Prostate gland (tissue), 2 donors: ENCODE data around the gene DDI2. TPM values are rescaled to one million over a fixed set of nuclear protein-coding genes. Genes with fewer than 3 reads are reported as not detected.
A peak's percentile ranks its signal among the peaks of the same experiment; 100 is the strongest.
"Not testable (repeated sequence)": the region's sequence is repeated elsewhere in the genome, so short reads cannot be mapped to it uniquely, and the experiment has no call there.

Experiments used
- DNase-seq: peaks from one replicate; pipeline ENCODE4 v3.0.0-alpha.2; 2019; ENCODE audit warnings: low spot score
- H3K27ac ChIP-seq, 2 donors: fragments of 200-600 bp; sonication (generic); 2 replicates each; pipeline ENCODE4 v1.5.1; 2017 to 2019
- H3K27me3 ChIP-seq: fragments of 200-600 bp; sonication (generic); replicated peaks from 2 replicates; pipeline ENCODE4 v1.5.1; 2019; ENCODE audit not compliant: insufficient read depth
- H3K36me3 ChIP-seq, 2 donors: fragments of 200-600 bp; sonication (generic); 1 replicate in 1 of 2; 2 replicates in 1 of 2; pipeline versions ENCODE4 v1.5.1 to v1.8.1; 2017 to 2019
- H3K4me1 ChIP-seq: fragments of 200-600 bp; sonication (generic); replicated peaks from 2 replicates; pipeline ENCODE4 v1.5.1; 2019
- H3K4me3 ChIP-seq, 2 donors: fragments of 200-600 bp; sonication (generic); 2 replicates each; pipeline ENCODE4 v1.5.1; 2017 to 2019
- H3K9me3 ChIP-seq: fragments of 200-600 bp; sonication (generic); 2 replicates; pipeline ENCODE4 v1.5.1; 2017
- POLR2A ChIP-seq: fragments of 450-650 bp; IDR thresholded peaks from one replicate; pipeline ENCODE4 v1.6.1; 2016; ENCODE audit warnings: antibody characterized with exemption, mild to moderate bottlenecking
- POLR2AphosphoS5 ChIP-seq: sonication (generic); formaldehyde crosslinking; IDR thresholded peaks from one replicate; pipeline ENCODE4 v1.6.1; 2017; ENCODE audit warnings: antibody characterized with exemption
- WGBS: methylation state at CpG from one replicate; pipeline ENCODE4 v1.1.5; 2018; 5-methylcytosine and 5-hydroxymethylcytosine counted together
- intact Hi-C: fragments of 100-400 bp; cut with DNase I; formaldehyde crosslinking; loops from one replicate; pipeline ENCODE4 v1.14.2; 2022
- total RNA-seq, 2 donors: library from RNA; depleted of rRNA; stranded (reverse); fragments of >200 nt; gene quantifications; one replicate each; pipeline ENCODE4 v1.1.0, GENCODE V29; 2016
- TF ChIP-seq, protein P1 (sequence below), 4 experiments: fragments of 200-600 bp in 2 of 4; fragments of 450-650 bp in 2 of 4; sonication (generic) in 2 of 4; IDR thresholded peaks; 1 replicate in 3 of 4; 2 replicates in 1 of 4; pipeline ENCODE4 v1.5.1; 2016 to 2019; ENCODE audit warnings: antibody characterized with exemption in 4 of 4, mild to moderate bottlenecking in 2 of 4, moderate library complexity in 2 of 4

Gene DDI2
- total RNA-seq, 2 donors from 2014 or later: 47.5 to 58.4 TPM

GRCh38 chr1:15592285-15592684 is 25.0 kb upstream of the DDI2 start:
- Histone ChIP-seq H3K27me3 (no peaks in the 10 kb centered on the region), H3K4me3 (no peak overlapping the region), H3K36me3 (no peaks in the 10 kb centered on the region), H3K27ac (no peak overlapping the region), H3K9me3 (no peaks in the 10 kb centered on the region), H3K4me1 (no peaks in the 10 kb centered on the region)
- WGBS: 33% methylated on average over 5 of the region's 5 CpGs
- intact Hi-C loops: no loop called here
- TF ChIP-seq POLR2AphosphoS5 (no peak), POLR2A (no peak)
- TF ChIP-seq, protein P1, sequence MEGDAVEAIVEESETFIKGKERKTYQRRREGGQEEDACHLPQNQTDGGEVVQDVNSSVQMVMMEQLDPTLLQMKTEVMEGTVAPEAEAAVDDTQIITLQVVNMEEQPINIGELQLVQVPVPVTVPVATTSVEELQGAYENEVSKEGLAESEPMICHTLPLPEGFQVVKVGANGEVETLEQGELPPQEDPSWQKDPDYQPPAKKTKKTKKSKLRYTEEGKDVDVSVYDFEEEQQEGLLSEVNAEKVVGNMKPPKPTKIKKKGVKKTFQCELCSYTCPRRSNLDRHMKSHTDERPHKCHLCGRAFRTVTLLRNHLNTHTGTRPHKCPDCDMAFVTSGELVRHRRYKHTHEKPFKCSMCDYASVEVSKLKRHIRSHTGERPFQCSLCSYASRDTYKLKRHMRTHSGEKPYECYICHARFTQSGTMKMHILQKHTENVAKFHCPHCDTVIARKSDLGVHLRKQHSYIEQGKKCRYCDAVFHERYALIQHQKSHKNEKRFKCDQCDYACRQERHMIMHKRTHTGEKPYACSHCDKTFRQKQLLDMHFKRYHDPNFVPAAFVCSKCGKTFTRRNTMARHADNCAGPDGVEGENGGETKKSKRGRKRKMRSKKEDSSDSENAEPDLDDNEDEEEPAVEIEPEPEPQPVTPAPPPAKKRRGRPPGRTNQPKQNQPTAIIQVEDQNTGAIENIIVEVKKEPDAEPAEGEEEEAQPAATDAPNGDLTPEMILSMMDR (IDR thresholded peaks at IDR 0.05): no peak
- DNase-seq: no peak

DNA sequence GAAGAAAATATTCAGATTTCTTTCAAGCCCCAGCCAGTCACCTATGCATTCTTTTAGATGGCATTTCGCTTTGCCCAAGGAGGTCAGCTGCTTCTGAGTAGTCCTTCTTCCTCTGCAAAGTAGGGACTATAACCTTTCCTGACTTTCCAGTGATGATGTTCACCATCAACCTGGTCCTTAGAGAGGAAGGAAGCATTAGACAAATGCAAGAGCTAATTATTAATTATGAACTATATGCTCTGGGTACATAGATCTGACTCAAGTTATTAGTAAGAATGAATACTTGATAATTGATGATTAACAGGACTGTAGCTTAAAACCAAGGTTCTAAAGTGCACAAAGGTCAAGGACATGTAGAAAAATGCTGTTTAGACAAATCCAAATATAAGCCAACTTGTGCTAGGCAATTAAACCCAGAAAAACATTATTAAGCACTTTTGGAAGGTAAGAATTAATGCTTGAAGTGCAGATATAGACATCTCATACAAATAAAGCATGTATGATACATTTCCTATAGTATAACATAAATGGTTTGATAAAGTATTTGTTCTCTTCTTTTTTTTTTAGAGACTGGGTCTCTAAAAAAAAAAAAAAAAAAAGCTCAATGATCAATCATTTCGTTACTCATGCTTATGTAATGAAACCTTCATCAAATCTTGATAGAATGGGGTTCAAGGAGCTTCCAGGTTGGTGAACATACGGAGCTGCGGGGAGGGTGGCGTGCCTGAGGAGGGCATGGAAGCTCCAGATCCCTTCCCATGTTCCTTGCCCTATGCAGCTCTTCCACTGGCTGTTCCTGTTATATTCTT is 21.2 kb upstream of the DDI2 start:
- WGBS: 84% methylated on average over 5 of the region's 5 CpGs

GRCh38 chr1:15598436-15598835 is 18.8 kb upstream of the DDI2 start:
- Histone ChIP-seq H3K27ac (no peak overlapping the region), H3K27me3 (no peaks in the 10 kb centered on the region), H3K4me1 (no peaks in the 10 kb centered on the region), H3K9me3 (no peaks in the 10 kb centered on the region), H3K36me3 (no peaks in the 10 kb centered on the region), H3K4me3 (no peak overlapping the region)
- no peak for TF ChIP-seq POLR2A
- TF ChIP-seq, protein P1 (IDR thresholded peaks at IDR 0.05): no peak
- no peak for TF ChIP-seq POLR2AphosphoS5
- intact Hi-C loops: loop anchor here (5.0 kb wide), 1 partner anchor 144 kb away; the partner anchor contains the start of gene TMEM82
- no peak for DNase-seq
- 60% methylated on average over 2 of the region's 2 CpGs for WGBS

More for the DNA sequence above, 21.2 kb upstream of the DDI2 start:
- no peaks in the 10 kb centered on the region for H3K36me3 ChIP-seq
- no peak overlapping the region for H3K27ac ChIP-seq
- intact Hi-C loops: loop anchor here (5.0 kb wide), 1 partner anchor 146 kb away; the partner anchor contains the start of gene TMEM82
- DNase-seq: no peak
- H3K4me3 ChIP-seq: no peak overlapping the region
- H3K4me1 ChIP-seq: no peaks in the 10 kb centered on the region
- H3K27me3 ChIP-seq: no peaks in the 10 kb centered on the region
- H3K9me3 ChIP-seq: no peaks in the 10 kb centered on the region
- TF ChIP-seq, protein P1 (IDR thresholded peaks at IDR 0.05): no peak
- no peak for TF ChIP-seq POLR2AphosphoS5
- no peak for TF ChIP-seq POLR2A

GRCh38 chr1:15603050-15603965 is 13.9 kb upstream of the DDI2 start:
- Histone ChIP-seq H3K36me3 (no peaks in the 10 kb centered on the region), H3K9me3 (no peaks in the 10 kb centered on the region), H3K27me3 (no peaks in the 10 kb centered on the region), H3K27ac (peak overlapping the region; percentile 91 to 92), H3K4me1 (peaks cover 4% of the 10 kb centered on the region), H3K4me3 (peak overlapping the region; percentile 77)
- peak; percentile 98 for DNase-seq
- TF ChIP-seq, protein P1 (IDR thresholded peaks at IDR 0.05): no peak
- TF ChIP-seq POLR2AphosphoS5 (peak; percentile 99), POLR2A (peak; percentile 86)
- under 1% methylated on average over 40 of the region's 56 CpGs for WGBS
- intact Hi-C loops: no loop called here

DNA sequence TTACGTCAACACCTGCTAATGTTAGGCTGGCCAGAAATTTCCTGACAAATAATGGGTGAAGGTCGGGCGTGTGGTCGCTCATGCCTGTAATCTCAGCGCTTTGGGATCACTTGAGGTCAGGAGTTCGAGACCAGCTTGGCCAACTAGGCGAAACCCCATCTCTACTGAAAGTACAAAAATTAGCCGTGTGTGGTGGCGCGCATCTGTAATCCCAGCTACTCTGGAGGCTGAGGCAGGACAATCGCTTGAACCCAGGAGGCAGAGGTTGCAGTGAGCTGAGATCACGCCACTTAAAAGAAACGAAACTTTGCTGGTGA is 13.3 kb upstream of the DDI2 start:
- DNase-seq, H3K36me3 ChIP-seq, intact Hi-C loops, H3K27me3 ChIP-seq, H3K4me1 ChIP-seq, H3K9me3 ChIP-seq: not testable (repeated sequence)
- Histone ChIP-seq H3K27ac (peak overlapping the region; percentile 91 to 92), H3K4me3 (peak overlapping the region; percentile 77)
- 62% methylated on average over 13 of the region's 13 CpGs for WGBS

DNA sequence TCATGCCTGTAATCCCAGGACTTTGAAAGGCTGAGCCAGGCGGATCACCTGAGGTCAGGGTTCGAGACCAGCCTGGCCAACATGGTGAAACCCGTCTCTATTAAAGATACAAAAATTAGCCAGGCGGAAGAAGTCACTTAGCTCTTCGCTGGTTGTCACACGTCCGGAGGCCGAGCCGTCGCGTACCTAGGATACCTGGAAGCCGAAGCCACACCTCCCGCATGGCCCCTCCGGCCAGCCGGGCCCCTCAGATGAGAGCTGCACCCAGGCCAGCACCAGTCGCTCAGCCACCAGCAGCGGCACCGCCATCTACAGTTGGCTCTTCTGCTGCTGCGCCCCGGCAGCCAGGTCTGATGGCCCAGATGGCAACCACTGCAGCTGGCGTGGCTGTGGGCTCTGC is 12.9 kb upstream of the DDI2 start:
- H3K27me3 ChIP-seq, H3K36me3 ChIP-seq, intact Hi-C loops, H3K9me3 ChIP-seq, H3K4me3 ChIP-seq, H3K4me1 ChIP-seq, DNase-seq: not testable (repeated sequence)
- 98% methylated on average over 21 of the region's 21 CpGs for WGBS
- peak overlapping the region; percentile 91 to 92 for H3K27ac ChIP-seq
